Gastrocnemius medialis (tissue), 4 donors: Measurements from ENCODE around the gene FBN2.

Experiments
- POLR2A ChIP-seq, 2 donors: fragments of 450-650 bp; IDR thresholded peaks; one replicate each; pipeline ENCODE4 v1.6.1; 2017; ENCODE audit warnings: antibody characterized with exemption in 2 of 2, mild to moderate bottlenecking in 2 of 2, moderate library complexity in 2 of 2
- TF ChIP-seq, protein P1 (sequence below), 5 experiments: fragments of 450-650 bp in 3 of 5; fragments of 200-600 bp in 2 of 5; sonication (generic) in 2 of 5; IDR thresholded peaks in 4 of 5; conservative IDR thresholded peaks in 1 of 5; 1 replicate in 4 of 5; 2 replicates in 1 of 5; pipeline ENCODE4 v1.5.1; 2016 to 2019; ENCODE audit warnings: antibody characterized with exemption in 5 of 5, mild to moderate bottlenecking in 3 of 5, moderate library complexity in 3 of 5

GRCh38 chr5:128453121-128453520 lies 84.9 kb downstream of the FBN2 start:
- TF ChIP-seq, protein P1, sequence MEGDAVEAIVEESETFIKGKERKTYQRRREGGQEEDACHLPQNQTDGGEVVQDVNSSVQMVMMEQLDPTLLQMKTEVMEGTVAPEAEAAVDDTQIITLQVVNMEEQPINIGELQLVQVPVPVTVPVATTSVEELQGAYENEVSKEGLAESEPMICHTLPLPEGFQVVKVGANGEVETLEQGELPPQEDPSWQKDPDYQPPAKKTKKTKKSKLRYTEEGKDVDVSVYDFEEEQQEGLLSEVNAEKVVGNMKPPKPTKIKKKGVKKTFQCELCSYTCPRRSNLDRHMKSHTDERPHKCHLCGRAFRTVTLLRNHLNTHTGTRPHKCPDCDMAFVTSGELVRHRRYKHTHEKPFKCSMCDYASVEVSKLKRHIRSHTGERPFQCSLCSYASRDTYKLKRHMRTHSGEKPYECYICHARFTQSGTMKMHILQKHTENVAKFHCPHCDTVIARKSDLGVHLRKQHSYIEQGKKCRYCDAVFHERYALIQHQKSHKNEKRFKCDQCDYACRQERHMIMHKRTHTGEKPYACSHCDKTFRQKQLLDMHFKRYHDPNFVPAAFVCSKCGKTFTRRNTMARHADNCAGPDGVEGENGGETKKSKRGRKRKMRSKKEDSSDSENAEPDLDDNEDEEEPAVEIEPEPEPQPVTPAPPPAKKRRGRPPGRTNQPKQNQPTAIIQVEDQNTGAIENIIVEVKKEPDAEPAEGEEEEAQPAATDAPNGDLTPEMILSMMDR (IDR thresholded peaks at IDR 0.05 in 4 of 5, conservative IDR thresholded peaks at IDR 0.05 in 1 of 5), result no peak
- no peak for TF ChIP-seq POLR2A (IDR thresholded peaks at IDR 0.05)
